ENCODE results near the gene SDHAF4.
"Not testable (repeated sequence)": the region's sequence is repeated elsewhere in the genome, so short reads cannot be mapped to it uniquely, and the experiment has no call there.

The SDHAF4 gene

DNA sequence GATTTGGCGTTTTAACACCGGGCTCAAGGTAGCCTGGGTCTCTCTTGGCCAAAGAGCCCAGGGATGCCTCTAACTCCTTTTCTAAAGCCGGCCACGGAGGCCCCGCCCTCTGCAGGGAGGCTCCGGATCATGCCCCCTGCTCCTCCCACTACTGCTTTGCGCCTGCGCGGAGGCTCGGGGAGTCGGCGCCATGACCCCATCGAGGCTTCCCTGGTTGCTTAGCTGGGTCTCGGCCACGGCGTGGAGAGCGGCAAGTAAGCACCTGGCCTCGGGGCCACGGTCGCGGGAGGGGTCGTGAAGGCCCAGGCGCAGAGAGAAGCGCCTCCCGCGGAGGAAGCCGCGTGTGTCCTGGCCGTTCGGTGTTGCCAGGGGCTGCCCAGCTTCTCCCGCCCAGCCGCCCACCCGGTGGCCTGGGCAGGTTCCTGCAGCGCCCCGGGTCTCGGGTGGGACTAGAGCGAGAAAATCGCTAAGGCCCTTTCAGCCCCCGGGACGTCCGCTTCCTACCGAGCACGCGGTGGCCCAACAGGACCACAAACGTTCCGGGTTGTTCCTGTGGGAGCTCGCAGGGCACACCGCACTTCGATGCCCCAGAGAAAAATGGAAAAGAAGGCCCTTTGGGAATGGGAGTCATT is at the start of gene SDHAF4:
Gene SDHAF4, plus strand, starts transcription at position 180 of the 632 bp plus-strand sequence. Its CDS starts 11 bp downstream, at position 191.
- DNase-seq (ENCODE audit: low read depth, low spot score), result peak; percentile 27

GRCh38 chr6:70518723-70519122 is 48.0 kb upstream of the SDHAF4 start:
- H3K27ac ChIP-seq, result no peak overlapping the region
- no peak for DNase-seq (ENCODE audit: low read depth, low spot score)

More for the DNA sequence above, at the start of gene SDHAF4:
- H3K27ac ChIP-seq, result peak within 1 kb of the TSS; percentile 24

- no peak overlapping the region for H3K27ac ChIP-seq
- DNase-seq (ENCODE audit: low read depth, low spot score), result no peak
Measured at GRCh38 chr6:70520575-70520974, 46.2 kb upstream of the SDHAF4 start.

DNA sequence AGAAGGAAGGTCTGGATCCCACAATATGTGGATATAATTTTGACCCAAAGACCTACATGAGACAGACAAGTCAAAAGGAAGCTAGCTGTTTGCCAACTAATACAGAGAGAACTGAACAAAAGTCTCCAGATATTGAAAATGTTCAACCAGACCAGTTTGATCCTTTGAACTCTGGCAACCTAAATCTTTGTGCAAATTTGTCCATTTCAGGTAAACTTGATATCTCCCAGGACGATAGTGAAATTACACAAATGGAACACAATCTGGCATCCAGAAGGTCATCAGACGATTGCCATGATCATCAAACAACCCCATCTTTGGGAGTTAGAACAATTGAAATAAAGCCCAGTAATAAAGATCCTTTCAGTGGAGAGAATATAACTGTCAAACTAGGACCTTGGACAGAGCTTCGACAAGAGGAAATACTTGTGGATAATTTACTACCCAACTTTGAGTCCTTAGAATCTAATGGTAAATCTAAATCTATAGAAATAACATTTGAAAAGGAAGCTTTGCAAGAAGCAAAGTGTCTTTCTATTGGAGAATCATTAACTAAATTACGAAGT is 41.9 kb upstream of the SDHAF4 start:
- H3K27ac ChIP-seq, result no peak overlapping the region
- no peak for DNase-seq (ENCODE audit: low read depth, low spot score)

GRCh38 chr6:70527071-70527737 is 39.5 kb upstream of the SDHAF4 start:
- H3K27ac ChIP-seq, result no peak overlapping the region
- DNase-seq (ENCODE audit: low read depth, low spot score), result no peak

DNA sequence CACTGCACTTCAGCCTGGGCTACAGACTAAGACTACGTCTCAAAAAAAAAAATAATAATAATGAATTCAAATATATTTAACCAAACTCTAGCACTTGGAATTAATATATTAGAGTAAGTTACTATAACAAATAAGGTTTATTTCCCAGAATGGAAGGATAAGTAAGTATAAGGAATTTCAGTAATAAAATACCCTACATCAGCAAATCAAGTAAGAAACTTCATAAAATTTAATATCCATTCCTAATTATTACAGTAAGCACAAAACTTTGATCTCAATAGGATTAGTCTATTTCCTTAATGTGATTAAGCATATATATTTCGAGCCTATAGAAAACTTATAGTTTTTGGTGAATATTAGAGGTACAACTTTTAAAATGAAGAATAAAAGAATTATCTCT is 36.7 kb upstream of the SDHAF4 start:
- no peak overlapping the region for H3K27ac ChIP-seq
- no peak for DNase-seq (ENCODE audit: low read depth, low spot score)

- no peak overlapping the region for H3K27ac ChIP-seq
- no peak for DNase-seq (ENCODE audit: low read depth, low spot score)
Measured at GRCh38 chr6:70531133-70531532, 35.6 kb upstream of the SDHAF4 start.

GRCh38 chr6:70537266-70537665 is 29.5 kb upstream of the SDHAF4 start:
- no peak overlapping the region for H3K27ac ChIP-seq
- DNase-seq (ENCODE audit: low read depth, low spot score), result no peak

DNA sequence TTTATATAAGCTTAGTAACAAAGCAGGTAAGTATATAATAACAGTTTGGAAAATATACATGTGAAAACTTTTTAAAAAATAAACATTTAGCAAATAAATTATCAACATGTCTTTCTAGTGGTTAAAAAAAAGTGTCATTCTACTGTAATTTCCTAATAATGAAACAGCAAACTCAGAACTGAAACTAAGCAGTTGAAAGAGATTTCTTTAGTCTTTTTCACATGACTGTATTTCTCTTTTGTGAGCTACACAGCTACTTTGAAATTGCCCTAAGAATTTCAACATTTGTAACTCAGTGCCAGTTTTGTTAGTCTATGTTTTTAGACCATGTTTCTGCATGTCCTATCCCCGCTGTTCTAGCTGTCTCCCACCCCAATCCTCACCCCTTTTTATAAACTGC is 28.4 kb upstream of the SDHAF4 start:
- DNase-seq (ENCODE audit: low read depth, low spot score), result no peak
- H3K27ac ChIP-seq, result no peak overlapping the region

DNA sequence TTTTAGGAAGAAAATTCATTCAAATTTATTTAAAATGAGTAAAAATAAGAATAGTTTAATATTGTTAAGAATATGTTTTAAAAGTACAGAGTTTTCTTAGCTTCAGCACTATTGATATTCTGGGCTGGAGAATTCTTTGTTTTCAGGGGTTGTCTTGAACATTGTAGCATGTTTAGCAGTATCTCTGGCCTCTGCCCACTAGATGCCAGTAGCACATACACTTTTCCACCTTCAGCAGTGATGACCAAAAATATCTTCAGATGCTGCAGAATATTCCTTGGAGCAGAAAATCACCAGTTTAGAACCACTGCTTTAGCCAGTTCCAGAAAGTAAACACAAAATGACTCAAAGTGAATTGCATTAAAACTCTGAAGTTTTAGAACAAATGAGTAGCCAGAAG is 19.4 kb upstream of the SDHAF4 start:
- no peak overlapping the region for H3K27ac ChIP-seq
- DNase-seq (ENCODE audit: low read depth, low spot score), result no peak

- H3K27ac ChIP-seq, result no peak overlapping the region
- no peak for DNase-seq (ENCODE audit: low read depth, low spot score)
Measured at GRCh38 chr6:70547905-70548304, 18.8 kb upstream of the SDHAF4 start.

DNA sequence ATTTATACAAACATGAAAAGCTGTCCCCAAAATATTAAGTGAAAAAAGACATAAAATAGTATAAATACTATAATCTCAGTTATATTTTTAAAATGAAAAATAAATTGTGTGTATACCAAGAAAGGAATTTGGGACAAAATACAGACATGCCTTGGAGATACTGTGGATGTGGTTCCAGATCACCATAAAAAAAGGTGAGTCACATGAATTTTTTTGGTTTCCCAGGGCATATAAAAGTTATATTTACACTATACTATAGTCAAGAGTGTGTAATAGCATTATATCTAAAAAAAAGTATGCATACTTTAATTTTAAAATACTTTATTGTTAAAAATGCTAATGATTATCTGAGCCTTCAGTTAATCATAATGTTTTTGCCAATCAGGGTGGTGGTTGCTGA is 17.4 kb upstream of the SDHAF4 start:
- no peak overlapping the region for H3K27ac ChIP-seq
- no peak for DNase-seq (ENCODE audit: low read depth, low spot score)

- no peak for DNase-seq (ENCODE audit: low read depth, low spot score)
Measured at GRCh38 chr6:70551566-70551965, 15.2 kb upstream of the SDHAF4 start.

GRCh38 chr6:70552286-70552940 is 14.3 kb upstream of the SDHAF4 start:
- DNase-seq (ENCODE audit: low read depth, low spot score); H3K27ac ChIP-seq: not testable (repeated sequence)

More at GRCh38 chr6:70551566-70551965, 15.2 kb upstream of the SDHAF4 start:
- H3K27ac ChIP-seq, result no peak overlapping the region

DNA sequence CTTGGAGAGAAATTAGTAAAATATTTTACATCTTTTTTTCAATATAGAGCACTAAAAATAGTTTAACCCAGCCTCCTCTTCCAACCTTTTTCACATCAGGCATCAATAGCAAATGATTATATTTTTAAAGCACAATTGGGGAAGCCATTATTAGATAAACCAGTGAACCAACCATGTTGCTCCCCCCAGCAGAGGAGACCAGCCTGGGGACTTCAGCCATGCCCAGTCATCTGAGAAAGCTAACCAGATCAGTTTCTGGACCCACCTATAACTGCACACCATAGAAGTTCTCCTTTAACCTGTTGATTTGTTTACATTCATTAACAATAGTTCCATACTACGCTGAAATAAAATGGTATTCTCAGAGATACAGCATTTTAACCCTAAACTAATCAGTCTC is 13.8 kb upstream of the SDHAF4 start:
- DNase-seq (ENCODE audit: low read depth, low spot score), result no peak
- no peak overlapping the region for H3K27ac ChIP-seq

DNA sequence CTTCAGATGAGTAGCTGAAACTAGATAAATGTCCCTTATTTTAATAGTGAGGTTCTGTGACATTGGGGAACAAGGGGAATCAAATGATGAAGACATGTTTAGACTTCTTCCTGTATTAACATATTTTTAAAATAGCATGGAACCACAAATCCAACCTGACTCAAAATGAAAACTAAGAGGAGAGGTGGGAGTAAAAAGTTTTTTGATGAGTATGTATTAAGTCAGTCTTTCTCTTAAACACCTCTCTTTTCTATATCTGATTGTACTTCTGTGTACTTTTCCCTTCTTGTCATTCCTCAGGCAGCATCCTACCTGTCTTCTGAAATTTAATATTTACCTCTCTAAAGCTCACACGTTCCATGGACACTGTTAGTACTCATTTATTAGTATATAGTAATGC is 8.7 kb upstream of the SDHAF4 start:
- no peak for DNase-seq (ENCODE audit: low read depth, low spot score)
- no peak overlapping the region for H3K27ac ChIP-seq

DNA sequence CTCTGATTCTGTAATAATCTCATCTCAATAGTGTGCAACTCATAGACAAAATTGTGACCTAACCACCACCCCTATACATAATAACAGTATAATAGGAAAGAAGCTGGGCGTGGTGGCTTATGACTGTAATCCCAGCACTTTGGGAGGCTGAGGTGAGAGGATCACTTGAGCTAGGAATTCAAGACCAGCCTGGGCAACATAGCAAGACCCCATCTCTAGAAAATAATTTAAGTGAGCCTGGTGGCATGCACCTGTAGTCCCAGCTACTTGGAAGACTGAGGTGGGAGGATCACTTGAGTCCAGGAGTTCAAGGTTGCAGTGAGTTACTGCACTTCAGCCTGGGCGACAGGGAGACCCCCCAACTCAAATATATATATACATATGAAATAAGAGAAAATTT is 4.3 kb upstream of the SDHAF4 start:
- not testable (repeated sequence) for DNase-seq (ENCODE audit: low read depth, low spot score); H3K27ac ChIP-seq

DNA sequence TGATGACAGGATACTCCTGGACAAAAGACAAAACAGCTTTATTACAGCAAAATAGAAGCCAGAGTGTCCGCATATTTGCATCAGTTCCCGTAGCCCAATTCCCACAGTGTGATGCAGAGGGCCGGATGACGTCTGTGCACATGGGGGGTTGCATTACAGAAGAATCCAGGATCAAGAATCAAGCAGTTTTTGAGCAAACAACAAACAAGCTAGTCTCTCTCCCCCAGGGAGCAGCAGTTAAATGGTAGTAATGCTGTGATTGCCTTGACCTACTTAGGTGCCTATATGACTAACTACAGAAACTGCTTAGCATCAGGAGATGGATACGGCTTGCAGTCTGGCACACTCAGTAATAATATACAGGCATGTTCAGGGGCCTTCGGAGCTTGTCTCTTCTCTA is 3.2 kb upstream of the SDHAF4 start:
- no peak for DNase-seq (ENCODE audit: low read depth, low spot score)
- no peak overlapping the region for H3K27ac ChIP-seq

- no peak overlapping the region for H3K27ac ChIP-seq
- no peak for DNase-seq (ENCODE audit: low read depth, low spot score)
Measured at GRCh38 chr6:70574643-70575042, 7.9 kb downstream of the SDHAF4 start.

DNA sequence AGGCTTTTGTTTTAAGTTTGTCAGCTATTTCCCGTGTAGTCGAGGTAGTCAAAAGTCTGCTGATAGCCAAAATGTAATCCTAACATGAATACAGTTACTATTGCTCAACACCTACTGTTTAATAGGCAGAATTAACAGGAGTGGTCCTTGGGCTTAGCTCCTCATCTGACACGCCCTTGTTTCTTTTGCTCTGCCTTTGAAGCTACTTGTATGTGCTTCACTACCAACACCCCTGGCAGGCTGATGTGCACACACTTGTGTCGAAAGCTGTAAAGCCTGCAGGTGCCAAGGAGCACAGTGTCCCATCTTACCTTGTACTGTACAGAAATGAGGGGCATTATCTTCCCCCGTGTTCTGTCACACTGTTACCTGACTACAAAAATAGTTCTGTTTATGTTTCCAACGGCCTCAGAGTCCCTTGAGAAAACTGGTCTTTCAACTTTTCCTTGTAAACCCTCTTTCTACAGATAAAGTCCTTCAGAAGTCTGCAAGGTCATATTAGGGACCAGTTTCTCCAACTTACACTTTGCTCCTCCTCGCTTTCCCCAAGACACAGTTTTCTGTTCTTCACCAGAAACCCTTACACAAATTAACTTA is 9.3 kb downstream of the SDHAF4 start:
- DNase-seq (ENCODE audit: low read depth, low spot score), result no peak
- no peak overlapping the region for H3K27ac ChIP-seq

DNA sequence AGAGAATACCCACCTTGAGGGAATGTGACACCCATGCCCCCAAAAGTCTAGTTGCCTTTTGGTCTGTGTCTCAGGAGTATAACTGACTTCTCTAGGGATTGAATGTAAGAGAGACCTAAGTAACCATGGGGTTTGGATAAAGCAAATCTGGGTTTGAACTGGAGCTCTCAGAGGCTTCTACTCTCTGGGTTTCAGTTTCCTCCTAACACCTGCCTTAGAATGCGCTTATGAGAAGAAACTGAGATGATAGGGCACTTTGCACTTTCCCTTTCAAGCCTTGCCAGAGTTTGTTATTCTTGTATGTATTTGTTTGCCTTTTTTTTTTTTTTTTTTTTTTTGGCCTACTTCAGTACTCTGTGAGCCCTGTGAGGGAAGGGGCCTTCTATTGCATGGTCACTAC is 19.4 kb downstream of the SDHAF4 start:
- H3K27ac ChIP-seq, result no peak overlapping the region
- DNase-seq (ENCODE audit: low read depth, low spot score), result no peak

Measured in epithelial cell of prostate (primary cell).